ENCODE measurements around the gene TOP3B.

The TOP3B gene

DNA sequence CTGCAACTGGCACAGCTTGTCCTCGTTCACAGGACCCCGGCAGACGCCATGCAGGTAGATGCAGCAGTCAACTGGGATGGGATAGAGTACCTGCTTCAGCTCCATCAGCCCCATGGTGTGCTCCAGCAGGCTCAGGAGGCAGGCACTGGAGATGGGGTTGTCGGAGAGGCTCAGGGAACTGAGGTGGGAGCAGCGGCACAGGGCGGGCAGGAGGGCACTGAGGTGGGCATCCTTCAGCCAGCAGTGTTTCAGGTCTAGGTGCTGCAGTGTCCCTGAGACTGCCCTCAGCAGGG is 8.7 kb upstream of the TOP3B start:
- Histone ChIP-seq H2BK15ac (ENCODE audit: low read depth, poor library complexity, severe bottlenecking) (no peak overlapping the region), H3K14ac (ENCODE audit: low read length in 2 of 2) (no peak overlapping the region), H4K8ac (ENCODE audit: low read length) (no peak overlapping the region), H3K79me1 (replicated peaks; ENCODE audit: low read length, poor library complexity, severe bottlenecking) (no peaks in the 10 kb centered on the region), H3K9ac (ENCODE audit: low read length) (no peak overlapping the region), H4K91ac (ENCODE audit: low read length) (no peak overlapping the region), H3K4ac (ENCODE audit: low read depth in 1 of 2, low read length in 2 of 2) (no peak overlapping the region), H2BK12ac (ENCODE audit: low read length in 2 of 2) (no peak overlapping the region), H2BK120ac (ENCODE audit: low read depth, low read length) (no peak overlapping the region), H3K36me3 (ENCODE audit: control insufficient read depth in 1 of 2, insufficient read depth in 2 of 2, low read depth in 1 of 2, low read length in 2 of 2) (no peaks in the 10 kb centered on the region), H3K27me3 (ENCODE audit: control insufficient read depth in 1 of 2, insufficient read depth in 1 of 2, low read length in 2 of 2) (peaks cover 40 to 61% of the 10 kb centered on the region in 2 experiments), H2AFZ (ENCODE audit: low read depth, low read length) (no peak overlapping the region), H2AK5ac (ENCODE audit: low read length, severe bottlenecking) (no peak overlapping the region), H3K9me3 (ENCODE audit: control insufficient read depth, low read length) (no peaks in the 10 kb centered on the region), H3K4me2 (ENCODE audit: low read length, poor library complexity, severe bottlenecking) (no peak overlapping the region), H3K18ac (ENCODE audit: low read depth in 1 of 2, low read length in 2 of 2) (no peak overlapping the region), H3K27ac (ENCODE audit: low read length, poor library complexity, severe bottlenecking) (no peak overlapping the region), H3K4me3 (ENCODE audit: insufficient read depth in 1 of 2, low read depth in 1 of 2, low read length in 2 of 2) (no peak overlapping the region), H3K4me1 (ENCODE audit: control insufficient read depth, insufficient read depth, low read depth, low read length) (no peaks in the 10 kb centered on the region), H2BK5ac (ENCODE audit: low read depth, low read length, poor library complexity, severe bottlenecking) (no peak overlapping the region), H3K23ac (ENCODE audit: low read length in 2 of 2) (no peak overlapping the region)
- 84% methylated on average over 6 of the region's 6 CpGs for WGBS
- no peak for DNase-seq

GRCh38 chr22:21990445-21991303 is 8.1 kb upstream of the TOP3B start:
- WGBS, result 74% methylated on average over 16 of the region's 16 CpGs
- H2AK5ac ChIP-seq (ENCODE audit: low read length, severe bottlenecking), result no peak overlapping the region
- no peak for DNase-seq

DNA sequence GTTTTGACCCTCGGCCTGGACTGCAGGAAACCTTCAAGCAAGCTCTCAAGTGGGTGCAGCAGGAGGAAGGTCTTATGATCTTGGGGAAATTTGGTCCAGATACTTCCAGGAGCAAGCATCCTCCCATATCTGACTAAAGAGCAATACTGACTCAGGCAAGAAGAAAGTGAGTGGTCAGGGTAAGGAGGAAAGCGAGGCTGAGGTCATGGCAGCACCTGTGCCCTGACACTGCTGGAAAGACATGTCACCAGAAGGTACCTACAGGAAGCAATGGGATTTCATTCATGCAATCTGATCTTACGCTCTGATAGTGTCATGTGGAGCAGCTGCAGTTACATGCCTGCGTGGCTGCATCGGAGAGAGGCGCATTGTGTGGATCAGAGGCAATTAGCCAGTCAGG is 6.5 kb upstream of the TOP3B start:
- H2BK5ac ChIP-seq (ENCODE audit: low read depth, low read length, poor library complexity, severe bottlenecking), result no peak overlapping the region
- H2BK120ac ChIP-seq (ENCODE audit: low read depth, low read length), result no peak overlapping the region
- DNase-seq, result no peak
- no peak overlapping the region for H3K9ac ChIP-seq (ENCODE audit: low read length)
- no peak overlapping the region for H3K4ac ChIP-seq (ENCODE audit: low read depth in 1 of 2, low read length in 2 of 2)
- WGBS, result 77% methylated on average over 6 of the region's 6 CpGs
- H2AK5ac ChIP-seq (ENCODE audit: low read length, severe bottlenecking), result no peak overlapping the region
- H4K91ac ChIP-seq (ENCODE audit: low read length), result no peak overlapping the region
- no peaks in the 10 kb centered on the region for H3K9me3 ChIP-seq (ENCODE audit: control insufficient read depth, low read length)
- no peak overlapping the region for H3K4me3 ChIP-seq (ENCODE audit: insufficient read depth in 1 of 2, low read depth in 1 of 2, low read length in 2 of 2)
- H2BK12ac ChIP-seq (ENCODE audit: low read length in 2 of 2), result no peak overlapping the region
- H2AFZ ChIP-seq (ENCODE audit: low read depth, low read length), result no peak overlapping the region
- no peak overlapping the region for H3K18ac ChIP-seq (ENCODE audit: low read depth in 1 of 2, low read length in 2 of 2)
- no peaks in the 10 kb centered on the region for H3K79me1 ChIP-seq (replicated peaks; ENCODE audit: low read length, poor library complexity, severe bottlenecking)
- no peak overlapping the region for H3K14ac ChIP-seq (ENCODE audit: low read length in 2 of 2)
- no peak overlapping the region for H3K23ac ChIP-seq (ENCODE audit: low read length in 2 of 2)
- H3K4me2 ChIP-seq (ENCODE audit: low read length, poor library complexity, severe bottlenecking), result no peak overlapping the region
- H3K36me3 ChIP-seq (ENCODE audit: control insufficient read depth in 1 of 2, insufficient read depth in 2 of 2, low read depth in 1 of 2, low read length in 2 of 2), result no peaks in the 10 kb centered on the region
- H2BK15ac ChIP-seq (ENCODE audit: low read depth, poor library complexity, severe bottlenecking), result no peak overlapping the region
- H3K27me3 ChIP-seq (ENCODE audit: control insufficient read depth in 1 of 2, insufficient read depth in 1 of 2, low read length in 2 of 2), result peaks cover 29 to 56% of the 10 kb centered on the region in 2 experiments
- H3K4me1 ChIP-seq (ENCODE audit: control insufficient read depth, insufficient read depth, low read depth, low read length), result no peaks in the 10 kb centered on the region
- H4K8ac ChIP-seq (ENCODE audit: low read length), result no peak overlapping the region
- no peak overlapping the region for H3K27ac ChIP-seq (ENCODE audit: low read length, poor library complexity, severe bottlenecking)

More at GRCh38 chr22:21990445-21991303, 8.1 kb upstream of the TOP3B start:
- Histone ChIP-seq H3K27ac (ENCODE audit: low read length, poor library complexity, severe bottlenecking) (no peak overlapping the region), H2BK12ac (ENCODE audit: low read length in 2 of 2) (no peak overlapping the region), H3K4ac (ENCODE audit: low read depth in 1 of 2, low read length in 2 of 2) (no peak overlapping the region), H3K4me1 (ENCODE audit: control insufficient read depth, insufficient read depth, low read depth, low read length) (no peaks in the 10 kb centered on the region), H3K36me3 (ENCODE audit: control insufficient read depth in 1 of 2, insufficient read depth in 2 of 2, low read depth in 1 of 2, low read length in 2 of 2) (no peaks in the 10 kb centered on the region), H3K4me2 (ENCODE audit: low read length, poor library complexity, severe bottlenecking) (no peak overlapping the region), H2BK120ac (ENCODE audit: low read depth, low read length) (no peak overlapping the region), H4K8ac (ENCODE audit: low read length) (no peak overlapping the region), H4K91ac (ENCODE audit: low read length) (no peak overlapping the region), H3K27me3 (ENCODE audit: control insufficient read depth in 1 of 2, insufficient read depth in 1 of 2, low read length in 2 of 2) (peaks cover 40 to 57% of the 10 kb centered on the region in 2 experiments), H2BK5ac (ENCODE audit: low read depth, low read length, poor library complexity, severe bottlenecking) (no peak overlapping the region), H3K23ac (ENCODE audit: low read length in 2 of 2) (no peak overlapping the region), H3K79me1 (replicated peaks; ENCODE audit: low read length, poor library complexity, severe bottlenecking) (no peaks in the 10 kb centered on the region), H2AFZ (ENCODE audit: low read depth, low read length) (no peak overlapping the region), H3K9ac (ENCODE audit: low read length) (no peak overlapping the region), H3K4me3 (ENCODE audit: insufficient read depth in 1 of 2, low read depth in 1 of 2, low read length in 2 of 2) (no peak overlapping the region), H3K18ac (ENCODE audit: low read depth in 1 of 2, low read length in 2 of 2) (no peak overlapping the region), H3K9me3 (ENCODE audit: control insufficient read depth, low read length) (no peaks in the 10 kb centered on the region), H2BK15ac (ENCODE audit: low read depth, poor library complexity, severe bottlenecking) (no peak overlapping the region), H3K14ac (ENCODE audit: low read length in 2 of 2) (no peak overlapping the region)

DNA sequence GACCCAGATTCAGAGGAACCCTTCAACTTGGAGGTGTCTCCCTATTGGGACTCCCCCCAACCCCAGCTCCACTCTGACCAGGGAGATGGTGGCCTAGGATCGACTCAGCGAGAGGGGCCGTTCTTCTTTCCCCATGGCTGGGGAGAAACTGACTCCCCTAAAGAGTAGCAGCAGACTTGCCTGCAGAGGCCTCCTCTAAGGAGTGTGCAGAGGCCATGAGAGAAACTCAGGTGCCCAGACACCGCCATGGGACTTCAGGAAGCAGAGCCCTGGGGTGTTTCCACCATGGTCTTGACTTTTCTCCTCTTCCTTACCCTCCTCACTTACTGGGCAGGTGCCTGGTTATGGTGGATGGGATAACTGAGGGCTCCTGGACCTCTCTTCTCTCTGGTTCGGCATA is 2.6 kb upstream of the TOP3B start:
- H3K36me3 ChIP-seq (ENCODE audit: control insufficient read depth in 1 of 2, insufficient read depth in 2 of 2, low read depth in 1 of 2, low read length in 2 of 2), result peaks cover 0 to 3% of the 10 kb centered on the region in 2 experiments
- no peaks in the 10 kb centered on the region for H3K9me3 ChIP-seq (ENCODE audit: control insufficient read depth, low read length)
- WGBS, result 97% methylated on average over 4 of the region's 5 CpGs
- H3K27me3 ChIP-seq (ENCODE audit: control insufficient read depth in 1 of 2, insufficient read depth in 1 of 2, low read length in 2 of 2), result peaks cover 18 to 24% of the 10 kb centered on the region in 2 experiments
- H2BK15ac ChIP-seq (ENCODE audit: low read depth, poor library complexity, severe bottlenecking), result no peak overlapping the region
- H2BK120ac ChIP-seq (ENCODE audit: low read depth, low read length), result no peak overlapping the region
- H2BK5ac ChIP-seq (ENCODE audit: low read depth, low read length, poor library complexity, severe bottlenecking), result no peak overlapping the region
- H3K18ac ChIP-seq (ENCODE audit: low read depth in 1 of 2, low read length in 2 of 2), result no peak overlapping the region
- H2BK12ac ChIP-seq (ENCODE audit: low read length in 2 of 2), result no peak overlapping the region
- H3K4me3 ChIP-seq (ENCODE audit: insufficient read depth in 1 of 2, low read depth in 1 of 2, low read length in 2 of 2), result no peak overlapping the region
- no peak overlapping the region for H3K4me2 ChIP-seq (ENCODE audit: low read length, poor library complexity, severe bottlenecking)
- H2AK5ac ChIP-seq (ENCODE audit: low read length, severe bottlenecking), result no peak overlapping the region
- H3K4ac ChIP-seq (ENCODE audit: low read depth in 1 of 2, low read length in 2 of 2), result no peak overlapping the region
- no peak for DNase-seq
- H2AFZ ChIP-seq (ENCODE audit: low read depth, low read length), result no peak overlapping the region
- H3K4me1 ChIP-seq (ENCODE audit: control insufficient read depth, insufficient read depth, low read depth, low read length), result peaks cover 5% of the 10 kb centered on the region
- H4K8ac ChIP-seq (ENCODE audit: low read length), result no peak overlapping the region
- no peak overlapping the region for H3K14ac ChIP-seq (ENCODE audit: low read length in 2 of 2)
- peaks cover 11% of the 10 kb centered on the region for H3K79me1 ChIP-seq (replicated peaks; ENCODE audit: low read length, poor library complexity, severe bottlenecking)
- no peak overlapping the region for H3K9ac ChIP-seq (ENCODE audit: low read length)
- no peak overlapping the region for H4K91ac ChIP-seq (ENCODE audit: low read length)
- H3K27ac ChIP-seq (ENCODE audit: low read length, poor library complexity, severe bottlenecking), result no peak overlapping the region
- no peak overlapping the region for H3K23ac ChIP-seq (ENCODE audit: low read length in 2 of 2)

Data from mesenchymal stem cell (in vitro differentiated cells and primary cell).